Fibroblast of peridontal ligament (primary cell): Measurements from ENCODE around the gene ANKS1B.
A peak's percentile ranks its signal among the peaks of the same experiment; 100 is the strongest.
"Not testable (repeated sequence)": the region's sequence is repeated elsewhere in the genome, so short reads cannot be mapped to it uniquely, and the experiment has no call there.

ENCODE experiments used
- DNase-seq: peaks from one replicate; pipeline ENCODE4 v3.0.0-alpha.2; 2010; ENCODE audit errors: extremely low read depth

The ANKS1B gene

GRCh38 chr12:99870085-99870484, 114.7 kb downstream of the ANKS1B start:
- DNase-seq: no peak

GRCh38 chr12:99861731-99862130, 123.0 kb downstream of the ANKS1B start:
- no peak for DNase-seq

- no peak for DNase-seq
Measured at GRCh38 chr12:99859126-99859525, 125.6 kb downstream of the ANKS1B start.

GRCh38 chr12:99852666-99853065, 132.1 kb downstream of the ANKS1B start:
- no peak for DNase-seq

GRCh38 chr12:99847936-99848335, 136.8 kb downstream of the ANKS1B start:
- no peak for DNase-seq

- DNase-seq: no peak
Measured at GRCh38 chr12:99834710-99835109, 150.0 kb downstream of the ANKS1B start.

- no peak for DNase-seq
Measured at GRCh38 chr12:99833397-99833796, 151.3 kb downstream of the ANKS1B start.

- DNase-seq: peak; percentile 2
Measured at GRCh38 chr12:99824900-99825542, 159.7 kb downstream of the ANKS1B start.

- no peak for DNase-seq
Measured at GRCh38 chr12:99822273-99822672, 162.5 kb downstream of the ANKS1B start.

GRCh38 chr12:99810718-99811593, 173.8 kb downstream of the ANKS1B start:
- peak; percentile 55 for DNase-seq

GRCh38 chr12:99809909-99810308, 174.8 kb downstream of the ANKS1B start:
- DNase-seq: no peak

GRCh38 chr12:99806304-99806703, 178.4 kb downstream of the ANKS1B start:
- no peak for DNase-seq

- DNase-seq: no peak
Measured at GRCh38 chr12:99804715-99805114, 180.0 kb downstream of the ANKS1B start.

- DNase-seq: no peak
Measured at GRCh38 chr12:99800605-99801004, 184.1 kb downstream of the ANKS1B start.

GRCh38 chr12:99797931-99798330, 186.8 kb downstream of the ANKS1B start:
- DNase-seq: not testable (repeated sequence)

- DNase-seq: no peak
Measured at GRCh38 chr12:99783421-99783820, 201.3 kb downstream of the ANKS1B start.

GRCh38 chr12:99772274-99772673, 212.5 kb downstream of the ANKS1B start:
- no peak for DNase-seq

- DNase-seq: no peak
Measured at GRCh38 chr12:99771659-99772058, 213.1 kb downstream of the ANKS1B start.

- no peak for DNase-seq
Measured at GRCh38 chr12:99769396-99769980, 215.2 kb downstream of the ANKS1B start.

GRCh38 chr12:99768758-99769157, 216.0 kb downstream of the ANKS1B start:
- DNase-seq: no peak

GRCh38 chr12:99767809-99768208, 216.9 kb downstream of the ANKS1B start:
- peak; percentile 46 for DNase-seq

GRCh38 chr12:99766408-99766807, 218.3 kb downstream of the ANKS1B start:
- no peak for DNase-seq
